IMR-90 (cell line): ENCODE data around the gene NEURL1. TPM values are rescaled to one million over a fixed set of nuclear protein-coding genes. Genes with fewer than 3 reads are reported as not detected.

Source experiments
- polyA plus RNA-seq, 3 experiments: library from polyadenylated mRNA; depleted of rRNA; stranded (reverse); fragments of >200 nt; gene quantifications; 2 replicates each; pipeline ENCODE4 v1.2.3, GENCODE V29; 2012; ENCODE audit warnings: low replicate concordance in 1 of 3
- total RNA-seq: library from RNA; depleted of rRNA; stranded (reverse); fragments of >200 nt; gene quantifications from 2 replicates; pipeline ENCODE4 v1.2.3, GENCODE V29; 2012; rRNA removed

The NEURL1 gene
- total and polyA plus RNA-seq, 2 of the 4 experiments (the other 2 are of a cell fraction), result 0.36 to 0.82 TPM

Other genes starting within 250 kb of the NEURL1 start
- gene RPEL1, start 247.8 kb upstream of the NEURL1 start, total RNA-seq, result under 0.01 and 0.28 TPM in 2 replicates
- 0.07 and 0.26 TPM in 2 replicates for gene RPEL1, start 247.8 kb upstream of the NEURL1 start, polyA plus RNA-seq (2012; rRNA removed)
- 4.5 and 6.4 TPM in 2 replicates for gene INA, start 216.6 kb upstream of the NEURL1 start, total RNA-seq
- 7.5 and 8.8 TPM in 2 replicates for gene INA, start 216.6 kb upstream of the NEURL1 start, polyA plus RNA-seq (2012; rRNA removed)
- 6.5 and 10.0 TPM in 2 replicates for gene PCGF6, start 142.6 kb upstream of the NEURL1 start, total RNA-seq
- gene PCGF6, start 142.6 kb upstream of the NEURL1 start, polyA plus RNA-seq (2012; rRNA removed), result 4.0 and 4.9 TPM in 2 replicates
- 3.6 and 5.0 TPM in 2 replicates for gene TAF5, start 125.7 kb upstream of the NEURL1 start, total RNA-seq
- 1.7 and 1.9 TPM in 2 replicates for gene TAF5, start 125.7 kb upstream of the NEURL1 start, polyA plus RNA-seq (2012; rRNA removed)
- gene ATP5MK, start 97.2 kb upstream of the NEURL1 start, total RNA-seq, result 101 and 128 TPM in 2 replicates
- gene ATP5MK, start 97.2 kb upstream of the NEURL1 start, polyA plus RNA-seq (2012; rRNA removed), result 73.4 and 89.8 TPM in 2 replicates
- gene PDCD11, start 97.1 kb upstream of the NEURL1 start, total RNA-seq, result 49.7 and 56.8 TPM in 2 replicates
- 20.0 and 20.4 TPM in 2 replicates for gene PDCD11, start 97.1 kb upstream of the NEURL1 start, polyA plus RNA-seq (2012; rRNA removed)
- gene CALHM2, start 41.3 kb upstream of the NEURL1 start, total RNA-seq, result 2.2 and 2.5 TPM in 2 replicates
- gene CALHM2, start 41.3 kb upstream of the NEURL1 start, polyA plus RNA-seq (2012; rRNA removed), result 7.9 and 9.0 TPM in 2 replicates
- gene CALHM1, start 34.8 kb upstream of the NEURL1 start, total RNA-seq, result not detected in 2 replicates
- gene CALHM1, start 34.8 kb upstream of the NEURL1 start, polyA plus RNA-seq (2012; rRNA removed), result not detected in 2 replicates
- gene CALHM3, start 14.5 kb upstream of the NEURL1 start, total RNA-seq, result not detected in 2 replicates
- not detected in 2 replicates for gene CALHM3, start 14.5 kb upstream of the NEURL1 start, polyA plus RNA-seq (2012; rRNA removed)